GM21528 (cell line): ENCODE results near the gene MSTN.
"Not testable (repeated sequence)": the region's sequence is repeated elsewhere in the genome, so short reads cannot be mapped to it uniquely, and the experiment has no call there.

Experiments
- ATAC-seq: cut with Tn5 transposase; IDR thresholded peaks from one replicate; pipeline ENCODE4 v1.9.1; 2021; ENCODE audit warnings: mild to moderate bottlenecking, moderate library complexity; ENCODE audit not compliant: unreplicated experiment, low FRiP score

Gene MSTN

GRCh38 chr2:190065839-190066238 lies 3.3 kb upstream of the MSTN start:
- ATAC-seq: no peak

DNA sequence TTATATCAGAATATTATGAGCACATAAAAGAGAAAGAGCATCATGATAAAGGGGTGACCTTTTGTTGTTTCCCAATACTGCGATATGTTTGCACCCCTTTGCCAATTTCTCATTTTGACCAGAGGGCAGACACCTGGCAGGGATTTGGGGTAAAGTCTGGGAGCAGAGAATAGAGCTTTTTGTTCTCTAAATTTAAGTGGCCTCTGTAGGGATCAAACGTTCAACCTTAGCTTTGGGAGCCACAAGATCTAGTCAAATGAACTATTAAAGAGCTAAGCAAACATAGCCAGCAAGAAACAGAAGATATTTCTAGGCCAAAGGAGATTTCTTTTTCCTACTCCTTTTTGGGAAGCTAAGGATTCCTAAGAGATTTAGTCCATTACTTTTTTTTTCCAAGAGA lies 1.1 kb upstream of the MSTN start:
- no peak for ATAC-seq

GRCh38 chr2:190062053-190062452 lies 476 bp downstream of the MSTN start:
- ATAC-seq: no peak

DNA sequence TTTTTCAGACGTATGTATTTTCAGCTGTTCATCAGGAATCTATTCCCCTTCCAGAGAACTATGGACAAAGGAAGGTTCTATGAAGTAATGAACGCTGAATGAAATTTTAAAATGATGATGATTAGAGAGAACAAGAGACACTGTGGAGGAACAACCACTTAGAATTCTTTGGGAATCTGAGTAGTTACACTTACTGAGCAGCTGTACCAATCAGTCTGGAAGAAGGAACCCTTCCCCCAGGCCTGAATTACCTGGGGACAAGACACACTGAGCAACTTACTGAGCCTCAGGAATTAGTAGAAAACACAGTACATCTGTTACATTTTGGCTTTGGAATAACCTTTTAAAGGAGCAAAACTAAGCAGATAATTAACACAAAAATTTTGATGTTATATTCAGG lies 1.9 kb downstream of the MSTN start:
- no peak for ATAC-seq

DNA sequence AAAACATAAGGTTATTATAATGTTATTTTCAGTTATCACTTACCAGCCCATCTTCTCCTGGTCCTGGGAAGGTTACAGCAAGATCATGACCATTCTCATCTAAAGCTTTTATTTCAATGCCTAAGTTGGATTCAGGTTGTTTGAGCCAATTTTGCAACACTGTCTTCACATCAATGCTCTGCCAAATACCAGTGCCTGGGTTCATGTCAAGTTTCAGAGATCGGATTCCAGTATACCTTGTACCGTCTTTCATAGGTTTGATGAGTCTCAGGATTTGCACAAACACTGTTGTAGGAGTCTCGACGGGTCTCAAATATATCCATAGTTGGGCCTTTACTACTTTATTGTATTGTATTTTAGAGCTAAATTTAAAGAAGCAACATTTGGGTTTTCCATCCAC lies 2.5 kb downstream of the MSTN start:
- no peak for ATAC-seq

DNA sequence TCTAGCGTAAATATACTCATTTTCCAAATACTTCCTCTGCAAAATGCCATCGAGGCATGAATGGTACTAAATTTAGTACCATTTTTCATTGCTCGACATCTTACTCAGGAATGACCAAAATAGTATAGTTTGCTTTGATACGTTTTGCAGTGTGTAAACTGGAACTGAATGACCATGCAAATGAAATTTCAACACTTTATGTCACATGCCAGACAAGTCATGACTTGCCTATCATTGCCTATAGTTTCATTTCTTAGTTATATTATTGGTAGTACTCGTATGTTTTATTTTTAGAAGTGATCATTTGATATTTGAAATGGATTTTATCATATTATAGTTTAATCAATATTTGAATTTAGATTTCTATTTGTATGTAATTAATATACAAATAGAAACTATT lies 9.1 kb downstream of the MSTN start:
- ATAC-seq: no peak

DNA sequence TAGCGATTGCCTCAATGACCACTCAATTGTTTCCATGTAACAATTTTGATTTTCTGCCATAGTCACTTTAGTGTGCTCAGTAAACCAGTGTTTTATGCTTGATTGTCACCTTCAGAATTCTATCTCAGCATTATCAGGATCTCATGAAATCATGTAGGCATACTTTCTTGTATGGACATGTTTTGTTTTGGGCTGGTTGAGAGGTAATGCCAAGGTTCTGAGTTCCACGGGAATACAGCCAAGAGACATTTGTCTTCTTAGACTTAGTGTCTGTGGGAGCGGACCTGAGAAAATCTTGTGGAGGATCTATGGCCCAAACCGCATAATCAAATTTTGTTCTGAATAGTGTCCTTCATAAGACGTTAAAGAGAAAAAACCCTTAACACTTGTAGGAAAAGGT lies 10.2 kb downstream of the MSTN start:
- no peak for ATAC-seq

DNA sequence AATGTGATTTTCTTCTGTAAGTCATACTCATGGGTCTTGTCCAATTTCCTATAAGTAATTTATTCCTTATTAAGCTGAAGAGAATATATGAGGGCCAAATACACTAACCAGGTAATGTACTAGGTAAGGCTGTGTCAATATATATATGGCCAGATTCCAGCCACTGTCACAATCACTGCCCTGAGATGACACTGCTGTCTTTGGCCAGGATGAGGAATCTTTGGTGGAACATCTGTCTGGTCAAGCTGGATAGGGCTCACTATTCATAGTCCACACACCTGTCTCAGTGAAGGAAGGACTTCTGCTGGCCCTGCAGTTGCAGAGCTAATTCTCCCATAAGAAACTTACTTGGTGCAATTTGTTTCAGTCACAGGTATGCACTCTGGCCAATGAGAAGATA lies 11.3 kb downstream of the MSTN start:
- ATAC-seq: no peak

GRCh38 chr2:190050001-190050400 lies 12.5 kb downstream of the MSTN start:
- no peak for ATAC-seq

- no peak for ATAC-seq
Measured at GRCh38 chr2:190044866-190045265, 17.7 kb downstream of the MSTN start.

DNA sequence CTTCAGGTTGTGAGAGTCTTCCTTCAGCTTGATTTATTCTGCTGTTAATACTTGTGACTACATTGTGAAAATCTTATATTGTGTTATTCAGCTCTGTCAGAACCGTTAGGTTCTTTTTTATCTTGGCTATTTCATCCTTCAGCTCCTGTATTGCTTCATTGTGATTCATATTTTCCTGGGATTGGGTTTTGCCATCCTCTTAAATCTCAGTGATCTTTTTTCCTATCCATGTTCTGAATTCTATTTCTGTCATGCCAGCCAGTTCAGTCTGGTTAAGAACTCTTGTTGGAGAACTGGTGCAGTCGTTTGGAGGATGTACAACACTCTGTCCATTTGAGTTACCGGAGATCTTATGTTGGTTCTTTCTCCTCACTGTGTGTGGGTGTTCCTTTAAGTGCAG lies 19.1 kb downstream of the MSTN start:
- ATAC-seq: no peak

GRCh38 chr2:190036071-190036470 lies 26.5 kb downstream of the MSTN start:
- ATAC-seq: no peak

- ATAC-seq: not testable (repeated sequence)
Measured at GRCh38 chr2:190034417-190034816, 28.1 kb downstream of the MSTN start.

GRCh38 chr2:190031969-190032618 lies 30.4 kb downstream of the MSTN start:
- ATAC-seq: no peak

DNA sequence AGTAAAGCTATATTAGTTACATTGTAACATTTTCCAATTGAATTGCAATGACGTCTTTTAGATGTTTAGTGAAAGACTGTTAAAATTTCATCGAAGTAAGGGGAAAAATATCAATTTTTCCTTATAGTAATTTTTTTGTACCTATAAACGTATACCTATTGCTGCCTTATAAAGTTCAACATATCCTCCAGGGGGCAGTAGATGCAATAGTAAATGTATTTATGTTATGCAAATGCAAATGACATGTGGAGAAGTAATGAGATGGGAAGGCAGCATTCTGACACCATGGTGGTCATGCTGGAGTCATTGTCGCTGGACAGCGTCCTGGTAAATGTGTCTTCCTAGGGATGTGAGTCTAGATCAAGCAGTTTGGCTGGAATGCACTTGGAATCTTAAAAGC lies 38.7 kb downstream of the MSTN start:
- ATAC-seq: no peak

GRCh38 chr2:190020720-190021119 lies 41.8 kb downstream of the MSTN start:
- ATAC-seq: no peak

DNA sequence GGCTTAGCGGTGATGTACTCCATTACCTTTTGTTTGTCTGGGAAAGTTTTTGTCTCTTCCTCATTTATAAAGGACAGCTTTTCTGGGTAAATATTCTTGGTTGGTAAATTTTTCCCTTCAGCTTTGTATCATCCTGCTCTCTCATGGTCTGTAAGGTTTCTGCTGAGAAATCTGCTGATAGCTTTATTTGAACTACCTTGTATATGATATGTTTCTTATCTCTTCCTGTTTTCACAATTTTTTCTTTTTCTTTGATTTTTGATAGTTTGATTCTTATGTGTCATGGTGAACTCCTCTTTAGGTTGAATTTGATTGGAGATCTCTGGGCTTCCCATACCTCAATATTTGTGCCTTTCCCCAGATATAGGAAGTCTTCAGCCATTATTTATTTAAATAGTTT lies 44.7 kb downstream of the MSTN start:
- no peak for ATAC-seq

DNA sequence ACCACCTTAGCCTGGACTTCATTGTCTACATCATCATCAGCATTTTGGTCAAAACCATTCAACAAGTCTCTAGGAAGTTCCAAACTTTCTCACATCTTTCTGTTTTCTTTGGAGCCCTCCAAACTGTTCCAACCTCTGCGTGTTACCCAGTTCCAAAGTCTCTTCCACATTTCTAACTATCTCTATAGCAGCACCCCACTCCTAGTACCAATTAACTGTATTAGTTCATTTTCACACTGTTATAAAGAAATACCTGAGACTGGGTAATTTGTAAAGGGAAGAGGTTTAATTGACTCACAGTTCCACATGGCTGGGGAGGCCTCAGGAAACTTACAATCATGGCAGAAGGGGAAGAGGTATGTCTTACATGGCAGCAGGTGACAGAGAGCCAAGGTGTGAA lies 46.6 kb downstream of the MSTN start:
- not testable (repeated sequence) for ATAC-seq
